Small intestine (tissue), 7 donors: ENCODE data around the gene SAE1. TPM values are rescaled to one million over a fixed set of nuclear protein-coding genes. Genes with fewer than 3 reads are reported as not detected.

Source experiments
- DNase-seq, 2 donors: peaks; one replicate each; pipeline versions ENCODE4 v3.0.0 to v3.0.0-alpha.2; 2013
- FAIRE-seq: peaks from 2 replicates; lab custom pipeline; 2012; peaks lifted over from hg19 to GRCh38; lab: Jason Lieb, UNC
- H3K27ac ChIP-seq, 3 donors: one replicate each; pipeline ENCODE4 v1.5.1; 2013; ENCODE audit warnings: low read length in 2 of 3, mild to moderate bottlenecking in 2 of 3, control low read depth in 1 of 3, inconsistent platforms in 1 of 3, low read depth in 1 of 3, moderate library complexity in 1 of 3
- H3K27me3 ChIP-seq, 3 donors: one replicate each; pipeline ENCODE4 v1.6.1; 2013; ENCODE audit warnings: low read length in 3 of 3, inconsistent platforms in 1 of 3; ENCODE audit not compliant: control insufficient read depth in 3 of 3, insufficient read depth in 3 of 3
- H3K36me3 ChIP-seq, 3 donors: one replicate each; pipeline ENCODE4 v1.6.1; 2013; ENCODE audit warnings: low read length in 3 of 3, inconsistent platforms in 1 of 3, low read depth in 1 of 3, mild to moderate bottlenecking in 1 of 3, moderate library complexity in 1 of 3; ENCODE audit not compliant: control insufficient read depth in 3 of 3, insufficient read depth in 2 of 3
- H3K4me1 ChIP-seq, 3 donors: one replicate each; pipeline ENCODE4 v1.6.1; 2013; ENCODE audit warnings: low read length in 2 of 3, inconsistent platforms in 1 of 3, low read depth in 1 of 3, mild to moderate bottlenecking in 1 of 3, moderate library complexity in 1 of 3; ENCODE audit not compliant: control insufficient read depth in 3 of 3, insufficient read depth in 2 of 3
- H3K4me3 ChIP-seq, 3 donors: one replicate each; pipeline ENCODE4 v1.5.1; 2013; ENCODE audit warnings: low read length in 3 of 3, control low read depth in 1 of 3, inconsistent platforms in 1 of 3, low read depth in 1 of 3, mild to moderate bottlenecking in 1 of 3, moderate library complexity in 1 of 3
- H3K9me3 ChIP-seq, 2 donors: one replicate each; pipeline ENCODE4 v1.6.1; 2013; ENCODE audit warnings: low read depth in 1 of 2, low read length in 1 of 2; ENCODE audit not compliant: control insufficient read depth in 2 of 2, insufficient read depth in 1 of 2
- WGBS, 3 donors: extraction: QIAGEN DNeasy Blood & Tissue Kit; methylation state at CpG; one replicate each; pipeline ENCODE4 v1.1.7; 2013; 5-methylcytosine and 5-hydroxymethylcytosine counted together
- polyA plus RNA-seq, 4 donors: library from polyadenylated mRNA; stranded (reverse) in 3 of 4; unstranded in 1 of 4; fragments of 200-250 nt in 3 of 4; fragments of 120-200 nt in 1 of 4; gene quantifications; one replicate each; pipeline versions ENCODE4 v1.2.1 to v1.2.3, GENCODE V29; 2013
- donor health status: healthy with polysubstance abuse.
- donor health status: control.
- donor health status: control.
- donor health status: Bipolar disorder and iron deficiency.
- donor health status: healthy.

Gene SAE1
- polyA plus RNA-seq, 4 donors: 28.6 to 77.5 (median 45.1) TPM

DNA sequence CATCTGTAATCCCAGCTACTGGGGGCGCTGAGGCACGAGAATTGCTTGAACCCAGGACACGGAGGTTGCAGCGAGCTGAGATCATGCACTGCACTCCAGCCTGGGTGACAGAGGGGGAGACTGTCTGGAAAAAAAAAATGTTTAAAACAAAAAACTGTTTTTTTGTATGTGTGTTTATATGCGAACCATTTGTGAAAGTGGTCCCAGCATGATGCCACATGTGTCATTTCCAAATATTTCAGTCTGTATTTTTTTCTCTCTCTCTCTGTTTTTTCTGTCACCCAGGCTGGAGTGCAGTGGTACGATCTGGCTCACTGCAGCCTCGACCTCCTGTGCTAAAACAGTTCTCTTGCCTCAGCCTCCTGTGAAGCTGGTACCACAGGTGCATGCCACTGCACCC lies 37.4 kb downstream of the SAE1 start:
- Histone ChIP-seq H3K27me3 (no peaks in the 10 kb centered on the region), H3K4me1 (no peaks in the 10 kb centered on the region), H3K27ac (no peak overlapping the region), H3K4me3 (no peak overlapping the region), H3K9me3 (no peaks in the 10 kb centered on the region), H3K36me3 (peaks cover 5 to 65% (median 5%) of the 10 kb centered on the region in 3 donors)
- 89 to 92% (median 92%) methylated on average over 7 of the region's 7 CpGs for WGBS, 3 donors
- DNase-seq (no peak), FAIRE-seq (no peak)

DNA sequence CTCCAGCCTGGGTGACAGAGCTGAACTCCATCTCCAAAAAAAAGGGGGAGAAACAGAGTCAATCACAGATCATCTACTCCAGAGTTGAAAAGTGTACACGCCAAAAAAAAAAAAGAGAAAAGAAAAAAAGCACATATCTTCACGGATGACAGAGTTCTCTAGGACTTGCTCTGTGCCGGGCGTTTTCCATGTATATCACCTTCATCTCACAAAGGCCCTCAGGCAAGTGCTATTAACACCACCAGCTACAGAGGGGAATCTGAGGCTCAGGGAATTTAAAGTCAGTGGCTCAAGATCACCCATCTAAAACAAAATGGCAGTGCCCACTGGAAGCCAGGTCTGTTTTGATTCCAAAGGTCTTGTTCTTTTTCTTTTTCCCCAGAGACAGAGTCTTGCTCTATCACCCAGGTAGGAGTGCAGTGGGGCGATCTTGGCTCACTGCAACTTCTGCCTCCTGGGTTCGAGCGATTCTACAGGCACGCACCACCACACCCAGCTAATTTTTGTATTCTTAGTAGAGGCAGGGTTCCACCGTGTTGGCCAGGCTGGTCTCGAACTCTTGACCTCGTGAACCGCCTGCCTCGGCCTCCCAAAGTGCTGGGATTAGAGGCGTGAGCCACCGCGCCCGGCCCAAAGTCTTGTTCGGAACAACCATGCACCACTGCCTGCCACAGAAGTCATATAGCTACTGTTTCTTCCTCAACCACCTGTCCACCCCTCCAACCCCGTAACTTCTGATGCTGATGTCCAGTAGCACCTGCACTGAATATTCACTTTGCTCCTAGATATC lies 42.2 kb downstream of the SAE1 start:
- Histone ChIP-seq H3K27ac (no peak overlapping the region), H3K9me3 (no peaks in the 10 kb centered on the region), H3K4me3 (no peak overlapping the region), H3K4me1 (peaks cover 0 to 2% (median 0%) of the 10 kb centered on the region in 3 donors), H3K36me3 (peaks cover 5 to 54% (median 7%) of the 10 kb centered on the region in 3 donors), H3K27me3 (no peaks in the 10 kb centered on the region)
- DNase-seq (no peak), FAIRE-seq (no peak)
- 94 to 95% (median 95%) methylated on average over 19 of the region's 19 CpGs for WGBS, 3 donors

DNA sequence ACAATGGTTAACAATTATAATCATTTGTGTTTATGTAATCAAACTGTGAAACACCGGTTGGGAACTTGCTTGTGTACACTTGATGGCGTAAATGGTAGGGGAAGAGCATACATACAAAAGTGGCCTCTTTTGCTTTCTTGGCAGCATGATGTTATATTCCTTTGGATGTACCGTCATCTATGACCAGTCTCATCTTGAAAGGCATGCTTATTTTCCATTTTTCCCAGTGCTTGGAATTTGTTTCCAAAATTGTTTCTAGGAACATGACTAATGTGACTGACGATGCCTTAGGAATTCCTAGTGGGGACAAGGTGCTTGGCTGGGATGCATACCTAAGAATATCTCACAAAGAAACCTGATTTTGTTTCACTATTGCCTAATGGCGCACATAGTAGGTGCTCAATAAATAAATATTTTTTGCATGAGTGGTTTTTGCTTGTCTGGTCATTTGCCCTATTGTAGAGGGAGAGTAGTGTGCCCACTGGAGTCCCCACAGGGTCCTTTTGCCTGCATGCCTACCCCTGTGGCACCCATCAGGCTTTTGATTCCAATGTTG lies 45.5 kb downstream of the SAE1 start:
- Histone ChIP-seq H3K36me3 (peaks cover 5 to 46% (median 7%) of the 10 kb centered on the region in 3 donors), H3K27ac (peak overlapping the region in 1 of 3 donors; percentile 70), H3K9me3 (no peaks in the 10 kb centered on the region), H3K27me3 (no peaks in the 10 kb centered on the region), H3K4me3 (no peak overlapping the region), H3K4me1 (peaks cover 0 to 2% (median 0%) of the 10 kb centered on the region in 3 donors)
- FAIRE-seq (no peak), DNase-seq (no peak)
- 81 to 93% (median 91%) methylated on average over 5 of the region's 5 CpGs for WGBS, 3 donors

DNA sequence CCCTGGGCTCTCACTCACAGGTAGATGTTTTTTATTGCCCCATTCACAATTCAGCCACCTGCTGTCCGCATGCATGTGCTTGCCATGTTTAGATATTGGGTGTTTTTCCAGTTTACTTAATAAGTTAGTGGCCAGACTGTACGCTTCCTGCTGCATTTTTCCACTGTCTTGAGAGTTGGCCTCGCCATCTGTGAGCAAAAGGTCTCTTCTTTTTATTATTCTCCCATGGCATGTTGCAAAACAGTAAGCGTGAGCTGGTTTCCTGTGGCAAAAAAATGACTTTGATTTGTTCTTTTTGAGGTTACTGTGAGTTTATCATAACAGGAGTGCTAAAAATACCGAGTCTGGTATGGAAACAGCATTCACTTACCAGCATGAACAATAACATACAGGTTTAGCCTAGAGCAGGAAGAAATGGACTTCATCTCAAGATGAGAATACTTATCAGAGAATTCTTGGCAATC lies 46.0 kb downstream of the SAE1 start:
- no peaks in the 10 kb centered on the region for H3K27me3 ChIP-seq
- peaks cover 0 to 2% (median 0%) of the 10 kb centered on the region in 3 donors for H3K4me1 ChIP-seq
- FAIRE-seq (no peak), DNase-seq (peak in 1 of 2 donors; percentile 32)
- H3K27ac ChIP-seq: peak overlapping the region in 1 of 3 donors; percentile 70
- 47 to 73% (median 58%) methylated on average over 5 of the region's 5 CpGs for WGBS, 3 donors
- H3K9me3 ChIP-seq: no peaks in the 10 kb centered on the region
- H3K4me3 ChIP-seq: no peak overlapping the region
- peaks cover 5 to 45% (median 7%) of the 10 kb centered on the region in 3 donors for H3K36me3 ChIP-seq

DNA sequence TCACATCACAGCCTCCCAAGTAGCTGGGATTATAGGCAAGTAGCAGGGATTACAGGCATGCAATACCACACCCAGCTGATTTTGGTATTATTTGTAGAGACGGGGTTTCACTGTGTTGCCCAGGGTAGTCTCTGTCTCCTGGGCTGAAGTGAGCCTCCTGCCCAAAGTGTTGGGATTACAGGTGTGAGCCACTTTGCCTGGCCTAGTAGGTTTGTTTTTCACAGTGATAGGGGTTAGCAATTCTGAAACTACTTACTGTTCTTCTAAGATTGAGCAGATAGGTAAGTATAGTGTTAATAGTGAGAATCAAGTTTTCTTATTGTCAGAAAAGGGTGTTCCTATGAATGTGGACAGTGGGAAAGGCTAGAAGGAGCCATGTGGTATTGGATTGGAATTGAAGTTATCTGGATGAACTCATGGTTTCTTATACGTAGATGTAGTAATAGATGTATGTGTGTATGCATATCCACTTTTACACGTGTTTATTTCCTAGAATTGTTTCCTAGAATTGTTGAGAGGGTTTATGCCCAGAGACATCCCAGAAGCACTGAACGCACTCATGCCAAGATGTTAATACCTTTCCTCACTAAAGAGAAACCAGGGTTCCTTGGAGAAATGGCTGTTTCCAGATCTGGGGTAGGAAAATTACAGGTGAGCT lies 49.1 kb downstream of the SAE1 start:
- no peak for DNase-seq

DNA sequence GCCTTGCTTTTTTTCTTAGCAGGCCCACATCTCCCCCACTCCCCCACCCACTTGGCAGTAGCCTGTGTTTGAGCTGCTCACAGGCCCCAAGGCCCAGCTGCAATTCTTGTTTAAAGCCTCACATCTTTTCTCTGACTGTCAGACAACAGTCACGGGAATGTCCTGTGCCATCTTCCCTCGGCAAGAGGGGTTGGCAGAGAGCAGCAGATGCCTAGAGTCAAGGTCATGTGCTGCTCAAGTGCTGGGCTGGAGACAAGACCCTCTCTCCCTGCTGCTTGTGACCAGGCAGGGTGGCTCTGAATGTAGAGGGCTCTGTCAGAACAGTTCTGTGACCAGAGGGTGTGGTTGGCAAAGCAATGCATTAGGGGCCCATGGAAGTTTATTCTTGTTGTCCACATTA lies 53.0 kb downstream of the SAE1 start:
- Histone ChIP-seq H3K27me3 (no peaks in the 10 kb centered on the region), H3K4me1 (peaks cover 0 to 17% (median 4%) of the 10 kb centered on the region in 3 donors), H3K27ac (no peak overlapping the region), H3K9me3 (no peaks in the 10 kb centered on the region), H3K4me3 (no peak overlapping the region), H3K36me3 (peaks cover 2 to 64% (median 3%) of the 10 kb centered on the region in 3 donors)
- no peak for DNase-seq
- 72 to 77% (median 75%) methylated on average over 2 of the region's 2 CpGs for WGBS, 3 donors
- no peak for FAIRE-seq

More for the DNA sequence above, 49.1 kb downstream of the SAE1 start:
- Histone ChIP-seq H3K9me3 (no peaks in the 10 kb centered on the region), H3K27me3 (no peaks in the 10 kb centered on the region), H3K36me3 (peaks cover 2 to 50% (median 3%) of the 10 kb centered on the region in 3 donors), H3K27ac (no peak overlapping the region), H3K4me3 (no peak overlapping the region), H3K4me1 (peaks cover 0 to 2% (median 0%) of the 10 kb centered on the region in 3 donors)
- 81 to 87% (median 82%) methylated on average over 4 of the region's 4 CpGs for WGBS, 3 donors
- no peak for FAIRE-seq

DNA sequence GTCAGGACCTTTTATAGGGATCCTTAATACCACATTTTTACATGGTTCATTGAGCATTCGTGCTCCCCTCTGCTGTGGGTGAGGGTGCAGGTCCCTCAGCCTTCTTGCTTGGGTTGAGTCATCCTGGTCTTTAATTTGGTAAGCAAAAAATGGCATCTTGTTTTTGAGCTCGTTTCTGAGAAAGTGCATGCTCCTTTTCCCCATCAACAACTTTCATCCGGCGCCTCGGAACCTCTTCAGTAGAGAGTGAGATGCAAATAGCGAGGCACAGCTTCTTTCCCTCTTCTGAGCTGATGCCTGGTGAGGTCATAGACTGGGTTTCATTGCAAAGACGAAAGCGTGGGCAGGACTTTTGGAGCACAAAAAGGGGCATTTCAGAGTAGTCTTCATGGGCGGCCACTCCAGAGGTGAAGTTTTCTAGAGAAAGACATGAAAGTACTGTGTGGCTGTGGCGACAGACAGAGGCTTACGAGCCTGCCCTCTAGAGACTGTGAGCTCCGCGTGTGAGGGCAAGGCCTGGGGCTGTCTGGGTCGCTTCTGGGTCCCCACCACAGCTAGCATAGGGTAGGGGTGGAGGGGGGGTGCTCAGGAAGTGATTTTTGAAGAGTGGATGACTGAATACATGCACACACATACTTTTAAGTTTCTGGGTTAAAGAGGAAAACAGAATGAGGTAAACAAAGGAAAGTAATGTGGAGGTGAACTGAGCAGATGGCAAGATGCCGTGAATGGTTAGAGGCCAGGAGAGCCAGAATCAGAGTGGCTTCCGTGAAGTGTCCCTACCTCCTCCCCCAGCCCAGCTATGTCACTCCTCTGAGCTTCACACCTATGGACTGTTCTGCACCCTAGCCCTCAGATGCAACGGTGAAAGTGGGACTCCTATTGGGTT lies 56.1 kb downstream of the SAE1 start:
- peaks cover 0 to 61% (median 0%) of the 10 kb centered on the region in 3 donors for H3K36me3 ChIP-seq
- peaks cover 0 to 39% (median 12%) of the 10 kb centered on the region in 3 donors for H3K4me1 ChIP-seq
- H3K4me3 ChIP-seq: no peak overlapping the region
- H3K9me3 ChIP-seq: no peaks in the 10 kb centered on the region
- DNase-seq: peak in 1 of 2 donors; percentile 36
- 68 to 83% (median 71%) methylated on average over 17 of the region's 17 CpGs for WGBS, 3 donors
- no peak for FAIRE-seq
- H3K27ac ChIP-seq: peak overlapping the region; percentile 0 to 71 (median 22)
- no peaks in the 10 kb centered on the region for H3K27me3 ChIP-seq
